CD14-positive monocyte (primary cell): ENCODE data around the gene HAND1. TPM values are rescaled to one million over a fixed set of nuclear protein-coding genes. Genes with fewer than 3 reads are reported as not detected.

Experiments
- DNase-seq, 3 donors: peaks; one replicate each; pipeline ENCODE4 v3.0.0-alpha.2; 2011 to 2022
- H2AFZ ChIP-seq: 2 replicates; pipeline ENCODE4 v1.6.0; 2012; ENCODE audit warnings: mild to moderate bottlenecking, low read depth, low read length, inconsistent platforms; ENCODE audit not compliant: insufficient read depth, poor library complexity, severe bottlenecking
- H3K27ac ChIP-seq, 2 donors: 1 replicate in 1 of 2; 2 replicates in 1 of 2; pipeline ENCODE4 v1.5.1; 2012 to 2013; ENCODE audit warnings: low read length in 2 of 2, control low read depth in 1 of 2, inconsistent platforms in 1 of 2, low read depth in 1 of 2, mild to moderate bottlenecking in 1 of 2
- H3K27me3 ChIP-seq, 2 donors: one replicate each; pipeline versions ENCODE4 v1.6.0 to v1.6.1; 2011 to 2013; ENCODE audit warnings: low read length in 2 of 2; ENCODE audit not compliant: control insufficient read depth in 2 of 2, insufficient read depth in 2 of 2
- H3K36me3 ChIP-seq, 2 donors: replicated peaks in 1 of 2; 1 replicate in 1 of 2; 2 replicates in 1 of 2; pipeline versions ENCODE4 v1.5.1 to v1.6.1; 2012 to 2013; ENCODE audit warnings: low read length in 2 of 2, control low read depth in 1 of 2, inconsistent platforms in 1 of 2, mild to moderate bottlenecking in 1 of 2; ENCODE audit not compliant: insufficient read depth in 2 of 2, control insufficient read depth in 1 of 2
- H3K4me1 ChIP-seq, 2 donors: 1 replicate in 1 of 2; 2 replicates in 1 of 2; pipeline versions ENCODE4 v1.5.1 to v1.6.1; 2012 to 2013; ENCODE audit warnings: low read length in 2 of 2, control low read depth in 1 of 2, inconsistent platforms in 1 of 2, mild to moderate bottlenecking in 1 of 2, moderate library complexity in 1 of 2; ENCODE audit not compliant: insufficient read depth in 2 of 2, control insufficient read depth in 1 of 2
- H3K4me2 ChIP-seq: replicated peaks from 2 replicates; pipeline ENCODE3; 2012; ENCODE audit warnings: low read length, moderate library complexity, mild to moderate bottlenecking; ENCODE audit not compliant: poor library complexity, severe bottlenecking; ENCODE audit errors: extremely low read depth
- H3K4me3 ChIP-seq, 3 experiments: fragments of 200-600 bp in 1 of 3; sonication (generic) in 1 of 3; replicated peaks in 1 of 3; 1 replicate in 2 of 3; 2 replicates in 1 of 3; pipeline ENCODE4 v1.5.1; 2011 to 2013; ENCODE audit warnings: low read length in 3 of 3, mild to moderate bottlenecking in 3 of 3, control low read depth in 2 of 3, low read depth in 2 of 3, inconsistent platforms in 1 of 3, moderate library complexity in 1 of 3
- H3K79me2 ChIP-seq: 2 replicates; pipeline ENCODE4 v1.6.0; 2012; ENCODE audit warnings: mild to moderate bottlenecking, control low read depth, inconsistent platforms, low read length, moderate library complexity; ENCODE audit not compliant: insufficient read depth
- H3K9ac ChIP-seq: 2 replicates; pipeline ENCODE4 v1.6.0; 2017; ENCODE audit warnings: low read length, mild to moderate bottlenecking; ENCODE audit not compliant: insufficient read depth, poor library complexity, severe bottlenecking
- H3K9me3 ChIP-seq, 2 donors: replicated peaks in 1 of 2; 1 replicate in 1 of 2; 2 replicates in 1 of 2; pipeline versions ENCODE4 v1.5.1 to v1.6.1; 2012 to 2013; ENCODE audit warnings: low read length in 2 of 2, control low read depth in 1 of 2; ENCODE audit not compliant: control insufficient read depth in 1 of 2, insufficient read depth in 1 of 2
- H4K20me1 ChIP-seq: 2 replicates; pipeline ENCODE4 v1.6.0; 2012; ENCODE audit warnings: mild to moderate bottlenecking, low read length, control low read depth, moderate library complexity; ENCODE audit not compliant: insufficient read depth
- H3K27ac Mint-ChIP-seq, 7 donors: one replicate each; pipeline ENCODE4 v1.8.0; 2020; ENCODE audit warnings: mild to moderate bottlenecking in 7 of 7, mixed read lengths in 7 of 7, moderate library complexity in 6 of 7, inconsistent platforms in 2 of 7
- H3K27me3 Mint-ChIP-seq, 3 donors: one replicate each; pipeline ENCODE4 v1.8.0; 2021 to 2022; ENCODE audit warnings: low read depth in 3 of 3, mild to moderate bottlenecking in 3 of 3, mixed read lengths in 3 of 3, moderate library complexity in 3 of 3, inconsistent platforms in 1 of 3
- H3K36me3 Mint-ChIP-seq, 2 donors: one replicate each; pipeline ENCODE4 v1.8.0; 2020; ENCODE audit warnings: mixed read lengths in 2 of 2, inconsistent platforms in 1 of 2, mild to moderate bottlenecking in 1 of 2
- H3K4me1 Mint-ChIP-seq: one replicate; pipeline ENCODE4 v1.8.0; 2020; ENCODE audit warnings: mild to moderate bottlenecking, mixed read lengths
- H3K4me3 Mint-ChIP-seq, 2 donors: one replicate each; pipeline ENCODE4 v1.8.0; 2020; ENCODE audit warnings: mild to moderate bottlenecking in 2 of 2, mixed read lengths in 2 of 2, moderate library complexity in 1 of 2
- H3K9me3 Mint-ChIP-seq, 7 donors: one replicate each; pipeline ENCODE4 v1.8.0; 2020 to 2022; ENCODE audit warnings: mixed read lengths in 7 of 7, mild to moderate bottlenecking in 6 of 7, moderate library complexity in 6 of 7, inconsistent platforms in 2 of 7
- whole genome bisulfite sequencing: methylation state at CpG from one replicate; pipeline ENCODE4 v1.1.5; 2013; ENCODE audit warnings: missing lambda C conversion rate; ENCODE audit not compliant: insufficient coverage; 5-methylcytosine and 5-hydroxymethylcytosine counted together
- intact Hi-C, 2 donors: fragments of 100-400 bp; cut with micrococcal nuclease; formaldehyde crosslinking; loops; one replicate each; pipeline versions ENCODE4 v1.15.0 to v1.15.1; 2023
- polyA plus RNA-seq, 3 donors: library from polyadenylated mRNA; depleted of rRNA in 1 of 3; unstranded in 2 of 3; stranded (reverse) in 1 of 3; fragments of 300-500 nt in 2 of 3; fragments of >200 nt in 1 of 3; fragmentation: Illumina TruSeq in 2 of 3; gene quantifications; 1 replicate in 2 of 3; 2 replicates in 1 of 3; pipeline ENCODE4 v1.2.3, GENCODE V29; 2012 to 2021
- TF ChIP-seq, protein P1 (sequence below): fragments of 200-600 bp; IDR thresholded peaks from one replicate; pipeline ENCODE4 v1.8.0; 2022; ENCODE audit warnings: antibody characterized with exemption, mild to moderate bottlenecking

Gene HAND1
- polyA plus RNA-seq, 3 donors = not detected

DNA sequence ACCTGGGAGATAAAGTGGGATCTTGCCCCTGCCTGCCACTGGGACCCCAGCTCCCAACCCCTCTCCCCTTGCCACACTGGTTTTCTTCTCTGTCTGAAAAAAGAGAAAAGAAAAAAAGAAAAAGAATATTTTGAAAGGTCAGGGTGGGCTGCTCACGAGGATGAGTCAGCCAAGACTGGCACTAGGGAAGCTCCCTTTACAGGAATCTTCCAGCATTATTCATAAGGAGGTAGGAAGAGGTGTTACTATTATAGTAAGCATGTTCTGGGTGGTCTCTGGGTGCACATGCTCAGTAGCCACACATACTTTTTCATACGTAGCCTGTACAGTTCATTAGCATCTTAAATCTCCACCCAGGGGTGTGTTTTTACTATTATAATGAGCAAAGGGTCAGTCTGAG lies 46.8 kb upstream of the HAND1 start:
- Histone ChIP-seq H3K36me3 (no peaks in the 10 kb centered on the region), H3K9ac (no peak overlapping the region), H3K79me2 (no peaks in the 10 kb centered on the region), H2AFZ (no peak overlapping the region), H3K27ac (no peak overlapping the region), H3K4me1 (no peaks in the 10 kb centered on the region), H3K4me3 (no peak overlapping the region), H3K27me3 (peaks cover 0 to 11% of the 10 kb centered on the region in 2 donors), H4K20me1 (no peaks in the 10 kb centered on the region), H3K4me2 (no peak overlapping the region), H3K9me3 (no peaks in the 10 kb centered on the region)
- intact Hi-C loops = loop anchor here in 1 of 2 donors (10.0 kb wide), 1 partner anchor 80 kb away; no protein-coding TSS in a partner anchor
- peaks cover 0 to 6% (median 0%) of the 10 kb centered on the region in 7 donors for H3K9me3 Mint-ChIP-seq
- H3K4me3 Mint-ChIP-seq = no peak overlapping the region
- no peak for DNase-seq
- H3K4me1 Mint-ChIP-seq = peaks cover 3% of the 10 kb centered on the region
- H3K36me3 Mint-ChIP-seq = no peaks in the 10 kb centered on the region
- WGBS = no CpG with 5 or more reads among the region's 2 CpGs
- peaks cover 15 to 28% (median 27%) of the 10 kb centered on the region in 3 donors for H3K27me3 Mint-ChIP-seq
- TF ChIP-seq, protein P1, sequence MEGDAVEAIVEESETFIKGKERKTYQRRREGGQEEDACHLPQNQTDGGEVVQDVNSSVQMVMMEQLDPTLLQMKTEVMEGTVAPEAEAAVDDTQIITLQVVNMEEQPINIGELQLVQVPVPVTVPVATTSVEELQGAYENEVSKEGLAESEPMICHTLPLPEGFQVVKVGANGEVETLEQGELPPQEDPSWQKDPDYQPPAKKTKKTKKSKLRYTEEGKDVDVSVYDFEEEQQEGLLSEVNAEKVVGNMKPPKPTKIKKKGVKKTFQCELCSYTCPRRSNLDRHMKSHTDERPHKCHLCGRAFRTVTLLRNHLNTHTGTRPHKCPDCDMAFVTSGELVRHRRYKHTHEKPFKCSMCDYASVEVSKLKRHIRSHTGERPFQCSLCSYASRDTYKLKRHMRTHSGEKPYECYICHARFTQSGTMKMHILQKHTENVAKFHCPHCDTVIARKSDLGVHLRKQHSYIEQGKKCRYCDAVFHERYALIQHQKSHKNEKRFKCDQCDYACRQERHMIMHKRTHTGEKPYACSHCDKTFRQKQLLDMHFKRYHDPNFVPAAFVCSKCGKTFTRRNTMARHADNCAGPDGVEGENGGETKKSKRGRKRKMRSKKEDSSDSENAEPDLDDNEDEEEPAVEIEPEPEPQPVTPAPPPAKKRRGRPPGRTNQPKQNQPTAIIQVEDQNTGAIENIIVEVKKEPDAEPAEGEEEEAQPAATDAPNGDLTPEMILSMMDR = no peak
- H3K27ac Mint-ChIP-seq = no peak overlapping the region

DNA sequence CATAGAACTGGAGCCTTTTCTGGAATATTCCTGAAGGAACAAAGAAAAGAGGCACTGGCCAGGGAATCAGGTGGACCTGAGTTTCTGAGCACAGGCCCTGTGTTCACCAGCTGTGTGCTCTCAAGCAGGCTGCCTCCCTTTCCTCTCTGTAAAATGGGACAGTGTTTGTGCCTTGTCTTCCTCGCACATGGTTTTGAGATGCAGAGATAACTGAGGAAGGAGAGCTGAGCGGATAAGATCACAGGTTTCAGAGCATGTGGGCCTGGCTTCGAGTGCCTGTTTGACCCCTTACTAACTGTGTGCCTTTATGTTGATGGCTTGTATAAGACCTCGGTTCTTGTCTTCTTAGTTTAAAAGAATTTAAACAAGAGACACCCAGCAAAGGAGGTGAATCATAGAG lies 46.2 kb upstream of the HAND1 start:
- H3K27me3 ChIP-seq = peaks cover 0 to 11% of the 10 kb centered on the region in 2 donors

More for the DNA sequence above, 46.2 kb upstream of the HAND1 start:
- no peak overlapping the region for H2AFZ ChIP-seq
- no peaks in the 10 kb centered on the region for H4K20me1 ChIP-seq
- TF ChIP-seq, protein P1 = no peak
- H3K4me2 ChIP-seq = no peak overlapping the region
- Mint-ChIP-seq H3K4me1 (peaks cover 3% of the 10 kb centered on the region), H3K4me3 (no peak overlapping the region), H3K27ac (no peak overlapping the region), H3K36me3 (no peaks in the 10 kb centered on the region), H3K9me3 (peaks cover 0 to 3% (median 0%) of the 10 kb centered on the region in 7 donors), H3K27me3 (peaks cover 17 to 34% (median 27%) of the 10 kb centered on the region in 3 donors)
- intact Hi-C loops = loop anchor here in 1 of 2 donors (10.0 kb wide), 1 partner anchor 81 kb away; no protein-coding TSS in a partner anchor
- WGBS = 100% methylated on average over 1 of the region's 4 CpGs
- no peak overlapping the region for H3K27ac ChIP-seq
- H3K9ac ChIP-seq = no peak overlapping the region
- no peak overlapping the region for H3K4me3 ChIP-seq
- no peaks in the 10 kb centered on the region for H3K79me2 ChIP-seq
- no peaks in the 10 kb centered on the region for H3K36me3 ChIP-seq
- no peaks in the 10 kb centered on the region for H3K9me3 ChIP-seq
- no peak for DNase-seq
- no peaks in the 10 kb centered on the region for H3K4me1 ChIP-seq
